ENCODE results near the gene STK38L. TPM values are rescaled to one million over a fixed set of nuclear protein-coding genes. Genes with fewer than 3 reads are reported as not detected.

Gene STK38L
- 100 to 1,000 TPM; 218 to 414 TPM for total RNA-seq
- polyA plus RNA-seq = 10 to 100 TPM; 54.6 to 94.4 TPM
- long read RNA-seq, donor 1, full-length matches to known transcripts = 106 of 268 reads
- long read RNA-seq, donor 1, partial matches to known transcripts = 75 of 268 reads
- long read RNA-seq, donor 1, other reads (novel, unspliced or antisense) = 87 of 268 reads
- long read RNA-seq, donor 2, full-length matches to known transcripts = 36 of 87 reads
- long read RNA-seq, donor 2, partial matches to known transcripts = 18 of 87 reads
- long read RNA-seq, donor 2, other reads (novel, unspliced or antisense) = 33 of 87 reads

DNA sequence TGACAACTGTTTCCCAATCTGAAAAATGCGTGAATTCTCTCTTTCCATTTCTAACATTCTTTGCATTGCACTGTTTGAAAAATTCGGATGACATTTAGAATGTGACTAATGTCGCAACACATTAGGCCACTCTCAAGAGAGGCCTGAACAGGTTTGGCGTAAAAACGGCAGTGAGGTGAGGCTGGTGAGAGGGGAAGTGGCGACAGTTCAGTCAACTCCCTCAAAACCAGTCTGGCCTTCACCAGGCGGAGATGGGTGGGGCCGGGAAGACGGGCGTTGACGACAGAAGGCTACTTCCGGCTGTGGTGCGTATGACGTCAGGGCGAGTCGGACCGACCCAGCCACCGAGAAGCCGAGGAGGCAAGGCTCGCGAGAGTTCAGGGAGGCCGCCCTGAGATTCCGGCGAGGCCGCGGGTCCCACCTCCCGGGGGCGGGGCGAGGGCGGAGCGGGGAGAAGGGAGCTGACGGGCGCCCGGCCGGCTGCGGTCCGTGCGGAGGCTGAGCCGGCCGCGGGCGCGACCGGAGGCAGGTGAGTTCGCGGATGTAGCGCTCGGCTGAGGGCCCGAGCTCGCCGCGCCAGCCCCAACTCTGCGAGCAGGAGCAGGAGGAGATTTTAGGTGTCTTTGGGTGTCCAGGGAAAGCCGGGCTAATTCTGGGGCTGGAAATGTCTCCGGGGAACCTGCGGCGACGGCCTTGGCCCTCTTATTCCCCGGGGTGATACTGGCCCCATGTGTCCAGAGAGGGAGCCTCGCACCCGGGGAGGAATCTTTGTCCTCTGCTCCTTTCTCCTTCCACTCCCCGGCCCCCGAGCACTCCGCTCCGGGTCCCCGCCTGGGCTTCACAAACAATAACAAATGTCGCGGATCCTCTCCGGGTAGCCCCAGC lies at the start of gene STK38L:
STK38L (plus strand) TSS at position 483 of the 885 bp plus-strand sequence. CDS start 53,435 bp downstream, outside the sequence.
- WGBS, 2 donors = 5% methylated on average over 68 to 69 of the region's 69 CpGs
- no peaks in the 10 kb centered on the region for H3K27me3 ChIP-seq (ENCODE audit: control insufficient read depth in 1 of 2, insufficient read depth in 2 of 2, low read length in 1 of 2)
- H3K36me3 ChIP-seq (ENCODE audit: control insufficient read depth in 1 of 2, insufficient read depth in 2 of 2, low read length in 1 of 2) = no peaks in the 10 kb centered on the region
- DNase-seq (peak; percentile 99), ATAC-seq (ENCODE audit: low FRiP score) (peak; percentile 99)
- H3K4me3 ChIP-seq (ENCODE audit: low read length in 2 of 2) = peak within 1 kb of the TSS; percentile 36 to 79
- H3K9me3 ChIP-seq (ENCODE audit: control insufficient read depth, low read length) = no peaks in the 10 kb centered on the region
- peaks cover 0 to 7% of the 10 kb centered on the region in 2 donors for H3K4me1 ChIP-seq (ENCODE audit: control insufficient read depth in 1 of 2, insufficient read depth in 2 of 2, low read length in 2 of 2)
- intact Hi-C loops (cut with DNase I) = loop anchor here (2.0 to 5.0 kb wide), 4 partner anchors 47 to 63 kb away; no protein-coding TSS in a partner anchor
- peak within 1 kb of the TSS; percentile 83 to 94 for H3K27ac ChIP-seq (ENCODE audit: low read depth in 1 of 2, low read length in 2 of 2)

GRCh38 chr12:27194644-27195043 lies 49.4 kb upstream of the STK38L start:
- H3K4me3 ChIP-seq (ENCODE audit: low read length in 2 of 2) = no peak overlapping the region
- 67 to 73% methylated on average over 2 of the region's 2 CpGs for whole genome bisulfite sequencing, 2 donors

DNA sequence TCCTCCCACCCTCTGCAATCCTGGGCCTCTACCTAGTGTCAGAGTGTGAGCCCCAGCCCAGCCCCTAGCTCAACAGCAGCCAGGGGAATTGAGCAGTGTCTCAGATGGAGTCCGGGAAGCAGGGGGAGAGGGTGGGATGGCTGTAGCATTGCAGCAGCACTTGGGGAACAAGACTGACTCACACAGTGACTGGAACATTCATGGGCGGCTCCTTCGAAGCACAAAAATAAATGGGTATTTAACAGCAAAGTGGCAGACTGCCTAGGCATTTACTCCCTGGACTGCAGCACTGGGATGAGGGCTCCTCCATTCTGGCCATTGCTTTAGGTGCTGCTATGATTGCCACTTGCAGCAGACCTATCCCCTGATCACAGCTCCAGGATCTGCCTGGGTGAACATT lies 46.0 kb upstream of the STK38L start:
- intact Hi-C loops (cut with DNase I) = loop anchor here in 1 of 2 donors (5.0 kb wide), 1 partner anchor 44 kb away; the partner anchor contains the start of gene STK38L
- Histone ChIP-seq H3K4me3 (ENCODE audit: low read length in 2 of 2) (no peak overlapping the region), H3K4me1 (ENCODE audit: control insufficient read depth in 1 of 2, insufficient read depth in 2 of 2, low read length in 2 of 2) (peaks cover 2 to 5% of the 10 kb centered on the region in 2 donors), H3K27me3 (ENCODE audit: control insufficient read depth in 1 of 2, insufficient read depth in 2 of 2, low read length in 1 of 2) (no peaks in the 10 kb centered on the region), H3K27ac (ENCODE audit: low read depth in 1 of 2, low read length in 2 of 2) (peak overlapping the region; percentile 71 to 89), H3K36me3 (ENCODE audit: control insufficient read depth in 1 of 2, insufficient read depth in 2 of 2, low read length in 1 of 2) (no peaks in the 10 kb centered on the region), H3K9me3 (ENCODE audit: control insufficient read depth, low read length) (no peaks in the 10 kb centered on the region)
- WGBS, 2 donors = 0 to 5% methylated on average over 3 of the region's 3 CpGs
- peak; percentile 82 to 90 for DNase-seq
- peak; percentile 81 for ATAC-seq (ENCODE audit: low FRiP score)

More at GRCh38 chr12:27194644-27195043, 49.4 kb upstream of the STK38L start:
- H3K9me3 ChIP-seq (ENCODE audit: control insufficient read depth, low read length) = no peaks in the 10 kb centered on the region
- intact Hi-C loops (cut with DNase I) = loop anchor here (2.0 to 5.0 kb wide), 2 partner anchors 48 to 50 kb away; partner anchors contain the start of gene STK38L (in 2 of the 2)
- ATAC-seq (ENCODE audit: low FRiP score) = no peak
- H3K4me1 ChIP-seq (ENCODE audit: control insufficient read depth in 1 of 2, insufficient read depth in 2 of 2, low read length in 2 of 2) = peaks cover 2 to 9% of the 10 kb centered on the region in 2 donors
- no peaks in the 10 kb centered on the region for H3K36me3 ChIP-seq (ENCODE audit: control insufficient read depth in 1 of 2, insufficient read depth in 2 of 2, low read length in 1 of 2)
- no peak for DNase-seq
- no peaks in the 10 kb centered on the region for H3K27me3 ChIP-seq (ENCODE audit: control insufficient read depth in 1 of 2, insufficient read depth in 2 of 2, low read length in 1 of 2)
- peak overlapping the region; percentile 86 to 99 for H3K27ac ChIP-seq (ENCODE audit: low read depth in 1 of 2, low read length in 2 of 2)

DNA sequence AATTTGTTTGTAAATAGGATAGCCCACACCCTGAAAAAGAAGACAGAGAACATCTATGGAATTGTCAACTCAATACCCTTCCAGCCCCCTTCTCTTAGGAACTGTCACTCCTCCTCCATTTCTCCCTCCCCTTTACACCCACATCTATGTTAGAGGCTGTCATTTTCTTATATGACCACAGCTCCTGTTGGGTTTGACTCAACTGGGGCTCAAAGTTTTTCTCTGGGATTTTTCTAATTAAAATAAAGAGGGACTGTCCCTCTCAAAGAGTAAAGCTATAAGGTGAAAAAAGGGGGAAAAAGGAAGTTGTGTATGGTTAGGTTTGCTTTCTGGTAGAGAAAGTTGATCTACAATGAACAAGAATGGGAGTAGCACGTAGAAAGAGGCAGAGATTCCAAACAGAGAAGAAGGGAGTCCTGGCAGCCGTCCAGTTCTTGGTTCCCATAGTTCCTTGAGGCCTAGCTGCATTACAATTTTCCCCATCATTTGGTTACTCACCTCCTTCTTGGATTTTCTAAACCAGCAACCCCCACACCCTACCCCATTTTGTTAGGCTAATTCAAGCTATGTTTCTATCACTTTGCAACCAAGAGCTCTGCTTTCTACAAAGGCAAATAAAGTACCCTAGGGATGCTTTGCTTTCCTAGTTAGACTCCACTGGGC lies 44.3 kb upstream of the STK38L start:
- DNase-seq (peak in 1 of 2 donors; percentile 72), ATAC-seq (ENCODE audit: low FRiP score) (no peak)
- WGBS, 2 donors = 14 to 26% methylated on average over 2 of the region's 2 CpGs
- Histone ChIP-seq H3K27me3 (ENCODE audit: control insufficient read depth in 1 of 2, insufficient read depth in 2 of 2, low read length in 1 of 2) (no peaks in the 10 kb centered on the region), H3K9me3 (ENCODE audit: control insufficient read depth, low read length) (no peaks in the 10 kb centered on the region), H3K27ac (ENCODE audit: low read depth in 1 of 2, low read length in 2 of 2) (peak overlapping the region; percentile 58 to 78), H3K36me3 (ENCODE audit: control insufficient read depth in 1 of 2, insufficient read depth in 2 of 2, low read length in 1 of 2) (no peaks in the 10 kb centered on the region), H3K4me3 (ENCODE audit: low read length in 2 of 2) (no peak overlapping the region), H3K4me1 (ENCODE audit: control insufficient read depth in 1 of 2, insufficient read depth in 2 of 2, low read length in 2 of 2) (peaks cover 2% of the 10 kb centered on the region in 2 donors)
- intact Hi-C loops (cut with DNase I) = loop anchor here in 1 of 2 donors (5.0 kb wide), 1 partner anchor 43 kb away; the partner anchor contains the start of gene STK38L

- H3K27me3 ChIP-seq (ENCODE audit: control insufficient read depth in 1 of 2, insufficient read depth in 2 of 2, low read length in 1 of 2) = no peaks in the 10 kb centered on the region
- WGBS, 2 donors = 5% methylated on average over 1 of the region's 1 CpG
- intact Hi-C loops (cut with DNase I) = no loop called here
- DNase-seq (no peak), ATAC-seq (ENCODE audit: low FRiP score) (no peak)
- H3K4me1 ChIP-seq (ENCODE audit: control insufficient read depth in 1 of 2, insufficient read depth in 2 of 2, low read length in 2 of 2) = peaks cover 0 to 2% of the 10 kb centered on the region in 2 donors
- H3K27ac ChIP-seq (ENCODE audit: low read depth in 1 of 2, low read length in 2 of 2) = peak overlapping the region in 1 of 2 donors; percentile 78
- no peaks in the 10 kb centered on the region for H3K36me3 ChIP-seq (ENCODE audit: control insufficient read depth in 1 of 2, insufficient read depth in 2 of 2, low read length in 1 of 2)
- no peak overlapping the region for H3K4me3 ChIP-seq (ENCODE audit: low read length in 2 of 2)
- no peaks in the 10 kb centered on the region for H3K9me3 ChIP-seq (ENCODE audit: control insufficient read depth, low read length)
Observed at GRCh38 chr12:27201169-27201568, 42.9 kb upstream of the STK38L start.

- Histone ChIP-seq H3K27me3 (ENCODE audit: control insufficient read depth in 1 of 2, insufficient read depth in 2 of 2, low read length in 1 of 2) (no peaks in the 10 kb centered on the region), H3K4me1 (ENCODE audit: control insufficient read depth in 1 of 2, insufficient read depth in 2 of 2, low read length in 2 of 2) (peaks cover 0 to 2% of the 10 kb centered on the region in 2 donors), H3K4me3 (ENCODE audit: low read length in 2 of 2) (no peak overlapping the region), H3K27ac (ENCODE audit: low read depth in 1 of 2, low read length in 2 of 2) (no peak overlapping the region), H3K36me3 (ENCODE audit: control insufficient read depth in 1 of 2, insufficient read depth in 2 of 2, low read length in 1 of 2) (no peaks in the 10 kb centered on the region), H3K9me3 (ENCODE audit: control insufficient read depth, low read length) (no peaks in the 10 kb centered on the region)
- WGBS, 2 donors = 92 to 98% methylated on average over 1 of the region's 1 CpG
- ATAC-seq (ENCODE audit: low FRiP score) = no peak
- DNase-seq = no peak
- intact Hi-C loops (cut with DNase I) = no loop called here
Observed at GRCh38 chr12:27206801-27207502, 37.1 kb upstream of the STK38L start.

- no peaks in the 10 kb centered on the region for H3K4me1 ChIP-seq (ENCODE audit: control insufficient read depth in 1 of 2, insufficient read depth in 2 of 2, low read length in 2 of 2)
- H3K4me3 ChIP-seq (ENCODE audit: low read length in 2 of 2) = no peak overlapping the region
- intact Hi-C loops (cut with DNase I) = no loop called here
- H3K36me3 ChIP-seq (ENCODE audit: control insufficient read depth in 1 of 2, insufficient read depth in 2 of 2, low read length in 1 of 2) = no peaks in the 10 kb centered on the region
- no peak for DNase-seq
- ATAC-seq (ENCODE audit: low FRiP score) = no peak
- no peaks in the 10 kb centered on the region for H3K27me3 ChIP-seq (ENCODE audit: control insufficient read depth in 1 of 2, insufficient read depth in 2 of 2, low read length in 1 of 2)
- WGBS, 2 donors = 79 to 83% methylated on average over 9 of the region's 9 CpGs
- H3K9me3 ChIP-seq (ENCODE audit: control insufficient read depth, low read length) = no peaks in the 10 kb centered on the region
- H3K27ac ChIP-seq (ENCODE audit: low read depth in 1 of 2, low read length in 2 of 2) = no peak overlapping the region
Observed at GRCh38 chr12:27207615-27208413, 36.3 kb upstream of the STK38L start.
